ENCODE measurements around the gene COL24A1.

COL24A1 gene
- 0 to 1.4 (median 0.37) reads per million in 4 donors for total RNA-seq

DNA sequence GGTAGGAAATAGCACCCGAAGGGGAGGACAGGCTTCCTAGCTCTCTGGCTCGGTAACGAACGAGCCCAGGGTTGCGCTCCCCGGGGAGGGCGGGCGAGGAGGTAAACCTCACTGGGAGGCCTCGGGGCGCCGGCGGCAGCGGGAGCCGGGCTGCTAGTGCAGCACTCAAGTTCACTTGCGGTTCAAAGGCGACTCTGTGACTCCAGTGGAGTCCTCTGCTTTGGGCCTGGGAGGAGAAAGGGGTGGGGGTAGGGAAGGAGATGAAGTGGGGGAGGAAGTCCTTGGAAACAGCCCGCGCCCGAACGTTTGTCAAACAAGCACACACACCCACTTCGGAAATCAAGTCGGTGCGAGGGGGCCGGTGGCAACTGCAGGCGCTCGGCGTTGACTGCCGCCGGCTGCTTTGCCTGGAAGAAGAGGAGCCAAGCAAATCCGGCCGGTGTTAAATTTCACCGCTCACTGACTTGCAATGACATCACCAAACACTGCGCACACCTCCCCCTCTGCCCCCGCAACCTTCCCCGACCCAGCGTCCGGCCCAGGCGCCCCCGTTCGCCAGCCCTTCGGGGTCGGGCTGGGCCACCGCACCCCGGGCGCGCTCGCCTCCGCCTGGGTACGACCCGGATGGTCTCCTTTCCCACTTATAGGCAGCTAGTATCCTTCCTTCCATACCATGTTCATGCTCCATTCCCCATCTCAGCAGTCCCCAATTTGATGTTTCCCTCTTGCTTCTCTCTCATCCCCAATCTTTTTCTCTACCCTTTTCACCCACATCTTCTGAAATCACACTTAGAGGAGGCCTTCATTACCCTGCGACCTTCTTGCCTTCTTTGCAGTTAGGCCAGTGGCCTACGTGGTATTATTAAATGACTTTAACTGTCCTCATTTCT is at the start of gene COL24A1:
Gene COL24A1, minus strand, starts transcription at position 207 of the 890 bp plus-strand sequence. CDS start 376 bp downstream, outside the sequence.
- DNase-seq: no peak

DNA sequence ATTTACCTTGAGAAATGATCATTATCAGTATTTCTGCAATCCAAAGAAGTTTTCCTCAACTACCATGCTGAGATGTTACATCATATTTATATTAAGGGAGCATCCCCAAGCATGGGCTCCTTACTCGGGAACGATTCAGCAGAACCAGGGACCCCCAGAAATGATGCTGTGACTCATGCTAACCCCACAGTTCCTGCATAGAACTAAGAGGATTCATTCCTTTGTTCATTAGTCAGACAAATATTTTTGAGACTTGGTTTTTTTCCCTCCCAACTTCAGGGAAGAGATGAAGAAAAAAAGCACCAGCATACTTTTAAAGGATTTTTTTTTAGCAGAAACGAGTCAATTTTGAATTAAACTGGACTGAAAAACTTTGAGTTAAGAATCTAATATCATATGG is 49.2 kb upstream of the COL24A1 start:
- no peak for DNase-seq

DNA sequence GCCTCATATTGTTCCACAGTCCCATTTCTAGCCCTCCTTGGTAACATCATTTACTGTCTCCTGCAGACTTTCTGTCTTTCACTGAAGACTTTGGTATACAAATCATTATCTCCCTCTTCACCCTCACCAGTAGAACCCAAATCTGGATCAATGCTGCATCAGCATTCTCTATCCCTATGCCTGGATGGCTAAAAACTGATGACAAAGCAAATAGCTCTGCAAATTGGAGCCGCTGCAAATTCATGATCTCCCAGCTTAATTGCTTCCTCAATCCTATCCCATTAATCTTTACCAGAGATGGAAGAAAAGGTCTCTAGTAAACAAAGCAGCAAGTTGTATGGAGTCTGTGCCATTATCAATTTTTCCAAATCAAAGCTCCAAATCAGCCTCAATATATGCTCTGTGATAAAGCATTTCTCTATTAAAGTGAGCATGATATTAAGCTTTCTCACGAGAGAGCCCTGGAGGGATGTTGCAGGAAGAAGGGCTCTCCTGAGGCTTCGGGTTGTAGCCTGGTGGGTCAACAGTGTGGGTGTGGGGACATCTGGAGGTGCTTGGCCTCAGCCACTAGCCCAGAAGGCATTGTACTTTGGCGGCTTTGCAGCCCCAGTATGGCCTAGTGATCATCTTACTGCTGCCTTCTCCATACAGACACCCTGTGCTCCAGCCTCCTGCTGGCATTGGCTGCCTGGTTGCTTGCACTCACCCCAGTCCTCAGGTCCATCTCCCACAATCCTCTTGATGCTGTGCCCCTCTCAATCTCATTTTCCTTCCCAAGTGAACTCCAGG is 46.2 kb upstream of the COL24A1 start:
- DNase-seq: no peak

DNA sequence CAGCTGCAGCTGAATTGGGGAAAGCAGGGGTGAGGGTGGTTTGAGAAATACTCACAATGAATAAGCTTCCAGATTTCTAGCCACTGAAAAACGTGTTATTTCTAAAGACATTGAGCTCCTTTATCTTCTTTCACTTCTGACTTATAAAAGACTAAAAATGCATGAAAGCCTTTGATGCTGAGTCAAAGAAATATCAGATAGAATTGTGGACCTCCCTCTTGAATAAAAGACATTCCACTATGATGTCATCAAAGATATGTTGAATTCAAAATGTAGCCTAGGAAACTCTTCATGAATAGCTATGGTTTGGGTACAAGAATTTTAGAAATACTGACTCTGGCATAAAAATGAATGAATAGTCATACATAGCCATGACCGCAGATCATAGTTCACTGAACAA is 44.7 kb upstream of the COL24A1 start:
- no peak for DNase-seq

DNA sequence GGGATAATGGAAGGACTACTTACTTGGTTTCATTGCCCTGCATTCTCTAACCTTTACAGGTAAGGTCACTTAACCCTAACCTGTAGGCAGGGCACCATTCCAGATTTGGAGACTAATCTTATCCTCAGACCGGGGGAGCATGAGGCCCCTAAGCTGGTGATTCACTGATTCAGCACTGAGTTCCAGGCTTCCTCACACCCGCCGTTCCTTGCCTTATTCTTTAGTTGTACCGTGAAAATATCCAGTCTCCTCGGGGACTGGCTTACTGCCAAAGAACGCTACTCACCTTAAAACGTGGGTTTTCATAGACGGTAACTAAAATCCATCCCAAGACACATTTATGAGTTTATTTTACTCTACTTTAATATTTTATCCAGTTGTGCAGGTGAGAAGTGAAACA is 44.3 kb upstream of the COL24A1 start:
- no peak for DNase-seq

DNA sequence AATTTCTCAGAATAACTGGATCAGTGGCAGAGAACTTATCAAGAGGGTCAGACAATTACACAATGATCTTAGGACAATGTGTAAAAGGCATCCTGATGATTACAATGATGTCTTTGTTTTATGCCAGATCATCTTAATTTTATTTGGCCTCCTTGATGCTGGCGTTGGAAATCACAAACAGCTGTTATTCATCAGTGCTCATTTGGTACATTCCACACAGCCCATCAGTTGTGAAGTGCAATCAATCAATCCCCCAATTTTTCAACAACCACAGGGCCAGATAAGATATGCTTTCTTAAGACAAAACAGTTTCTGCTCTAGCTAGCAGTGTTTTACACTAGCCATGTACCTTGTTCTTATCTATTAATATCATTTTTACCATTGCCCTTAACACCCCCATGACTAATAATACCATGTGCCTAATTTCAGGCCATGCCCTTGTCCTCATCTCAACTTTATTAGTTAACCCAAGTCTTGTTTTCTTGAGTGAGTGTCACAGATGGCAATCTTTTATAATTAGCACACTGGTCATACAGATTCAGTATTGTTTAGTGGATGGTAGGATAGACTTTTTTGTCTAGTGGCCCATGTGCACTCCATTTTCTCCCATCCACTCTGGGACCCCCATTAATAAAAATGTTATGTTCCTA is 40.8 kb upstream of the COL24A1 start:
- no peak for DNase-seq

DNA sequence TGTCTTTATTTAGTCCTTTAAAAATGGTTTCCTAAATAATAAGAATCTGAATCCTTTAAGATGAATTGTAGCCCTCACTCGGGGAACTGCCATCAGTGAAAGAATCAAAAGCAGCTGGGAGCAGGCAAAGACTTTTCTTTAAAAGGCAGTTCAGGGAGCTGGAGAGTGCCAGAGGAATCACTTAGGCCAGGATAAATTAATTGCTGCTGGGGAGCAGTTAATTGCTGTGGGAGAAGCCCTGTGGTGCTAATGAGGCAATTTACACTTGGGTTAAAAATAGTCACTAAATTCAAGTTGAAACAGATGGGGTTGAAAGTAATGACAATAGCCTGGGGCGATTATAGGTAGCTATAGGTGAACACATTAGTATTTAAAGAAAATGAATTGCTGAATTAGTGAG is 38.7 kb upstream of the COL24A1 start:
- no peak for DNase-seq

DNA sequence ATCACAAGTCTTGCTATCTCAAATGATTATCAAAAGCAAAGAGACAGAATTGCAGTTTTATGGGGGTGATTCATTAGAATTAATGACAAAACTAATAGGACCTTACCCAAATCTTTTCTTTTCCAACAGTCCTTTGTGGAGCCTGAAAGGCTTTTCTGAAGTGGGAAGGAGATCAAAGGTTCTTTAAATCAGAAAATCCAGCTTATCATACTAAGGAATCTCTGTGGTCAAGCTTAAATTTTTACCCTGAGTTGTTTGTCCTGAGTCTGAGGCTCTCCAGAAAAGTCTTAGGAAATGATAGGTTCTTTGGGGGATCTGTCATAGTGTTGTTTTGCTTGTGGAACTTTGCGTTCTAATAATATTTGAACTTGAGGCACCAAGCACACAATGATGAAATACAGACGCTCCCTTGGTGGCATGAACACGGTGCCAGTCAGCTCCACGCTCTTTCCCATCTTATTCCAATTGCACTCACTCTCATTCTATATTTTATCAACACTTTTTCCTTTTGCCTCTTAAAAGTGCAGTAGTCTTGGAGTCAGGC is 38.0 kb upstream of the COL24A1 start:
- DNase-seq: no peak

DNA sequence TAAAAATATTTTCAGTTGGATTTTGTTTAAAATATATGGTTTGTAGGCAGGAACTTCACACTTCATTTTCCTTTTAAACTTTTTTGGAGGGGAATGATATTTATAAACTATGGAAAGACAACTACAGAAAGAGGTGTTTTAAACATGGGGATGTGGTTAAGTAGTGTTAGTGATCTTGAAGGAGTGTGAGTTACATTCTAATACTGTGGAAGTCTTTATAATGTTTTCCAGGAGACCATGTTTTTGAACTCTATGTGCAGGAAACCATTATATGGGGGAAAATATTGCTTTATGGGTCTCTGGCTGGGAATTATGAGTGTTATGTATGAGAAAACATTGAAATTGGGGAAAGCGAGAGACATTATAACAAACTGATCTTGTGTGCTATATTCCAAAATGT is 35.8 kb upstream of the COL24A1 start:
- no peak for DNase-seq

DNA sequence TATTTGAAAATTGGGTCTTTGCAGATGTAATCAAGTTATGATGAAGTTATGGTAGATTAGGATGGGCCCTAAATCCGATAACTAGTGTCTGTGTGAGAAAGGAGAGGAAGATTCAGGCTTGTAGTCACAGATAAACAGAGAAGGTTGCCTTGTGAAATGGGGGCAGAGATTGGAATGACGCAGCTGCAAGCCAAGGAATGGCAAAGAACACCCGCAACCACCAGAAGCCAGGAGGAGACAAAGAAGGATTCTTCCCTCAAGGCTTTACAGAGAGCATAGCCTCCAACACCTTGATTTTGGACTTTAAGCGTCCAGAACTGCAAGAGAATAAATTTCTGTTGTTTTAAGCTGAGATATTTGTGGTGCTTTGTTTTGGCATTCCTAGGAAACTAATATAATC is 35.4 kb upstream of the COL24A1 start:
- no peak for DNase-seq

DNA sequence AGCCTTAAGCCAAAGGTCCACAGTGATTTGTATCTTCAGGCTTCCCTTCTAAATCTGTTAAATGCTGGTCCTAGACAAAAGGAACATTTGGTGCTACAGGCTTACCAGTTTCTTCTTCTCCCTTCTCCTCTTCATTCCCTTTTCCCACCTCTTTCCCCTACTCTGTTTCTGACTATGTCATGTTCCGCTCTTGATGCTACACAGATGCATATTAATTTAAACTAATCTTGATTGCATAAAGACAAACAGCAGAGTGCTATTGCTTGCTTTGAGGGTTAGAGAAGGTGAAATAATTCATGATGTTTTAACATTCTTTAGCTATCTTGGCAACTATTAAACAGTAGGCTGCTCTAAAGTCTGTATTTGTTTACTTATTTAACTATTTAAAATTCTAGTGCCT is 34.3 kb upstream of the COL24A1 start:
- DNase-seq: no peak

DNA sequence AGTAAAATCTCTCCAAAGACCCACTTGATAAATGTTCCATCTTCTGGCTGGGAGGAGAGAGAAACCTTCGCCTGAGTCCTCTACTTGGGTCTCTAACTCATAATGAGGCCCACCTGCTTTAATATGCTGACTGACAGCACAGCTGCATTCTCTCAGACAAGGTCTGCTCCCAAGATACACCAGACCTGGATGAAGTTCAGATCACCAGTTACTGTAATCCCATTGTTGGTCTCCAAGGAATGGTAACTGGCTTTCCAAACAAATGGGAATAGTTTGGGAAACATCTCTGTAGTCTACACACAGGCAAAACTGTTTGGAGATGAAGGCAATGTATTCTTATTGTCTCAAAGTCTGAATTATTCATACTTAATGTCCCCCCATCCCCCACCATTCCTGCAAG is 27.9 kb upstream of the COL24A1 start:
- no peak for DNase-seq

DNA sequence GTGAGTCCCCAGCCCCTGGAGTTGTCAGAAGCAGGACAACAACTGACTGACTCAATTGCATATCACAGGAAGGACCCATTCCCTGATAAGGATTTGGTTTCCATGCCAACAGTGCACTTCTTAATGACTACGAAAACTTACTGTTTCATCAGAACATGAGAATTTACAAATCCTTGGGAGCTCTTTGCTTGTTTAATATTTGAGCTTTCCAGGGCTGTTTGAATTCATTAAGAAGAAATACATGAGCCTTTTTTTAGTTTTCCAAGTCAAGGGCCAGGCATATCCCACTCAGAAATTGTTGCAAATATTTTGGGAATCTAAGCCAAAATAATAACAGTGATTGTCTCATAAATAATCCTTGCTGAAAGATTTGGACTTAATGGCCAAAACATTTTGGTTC is 27.2 kb upstream of the COL24A1 start:
- DNase-seq: no peak

DNA sequence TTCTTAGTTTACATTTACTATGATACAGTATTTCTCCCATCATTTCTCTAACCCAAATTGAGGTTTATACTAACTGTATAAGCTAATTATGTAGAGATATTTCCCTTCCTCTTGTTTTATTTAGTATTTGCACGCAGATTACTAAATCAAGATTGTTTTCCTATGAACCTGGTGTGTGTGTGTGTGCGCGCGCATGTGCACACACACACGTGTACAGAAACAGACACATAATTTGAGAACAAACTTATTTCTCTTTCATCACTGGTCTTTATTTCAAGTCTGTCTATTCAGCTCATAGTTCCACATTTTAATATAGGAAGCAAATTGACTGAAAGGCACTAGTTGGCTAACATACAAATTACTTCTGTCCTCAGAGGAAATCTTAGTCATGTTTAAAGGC is 19.7 kb upstream of the COL24A1 start:
- no peak for DNase-seq

DNA sequence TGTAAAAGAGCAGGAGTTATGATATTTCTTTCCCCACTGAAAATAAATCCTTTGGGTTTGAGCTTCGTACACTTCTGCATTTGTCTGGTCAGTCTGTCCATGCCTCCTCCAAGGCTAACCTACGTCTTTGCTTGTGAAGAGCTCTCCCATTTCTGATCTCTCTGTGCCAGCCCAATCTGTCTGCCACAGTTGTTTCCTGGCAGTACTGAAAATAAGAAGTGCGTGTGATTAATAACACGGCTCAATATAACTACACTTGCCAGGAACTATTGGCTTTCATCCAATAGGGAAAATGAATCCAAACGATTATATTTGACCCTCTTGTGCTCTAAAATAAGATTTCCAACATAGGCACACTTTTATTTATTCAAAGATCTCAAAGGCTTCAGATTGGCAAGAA is 19.2 kb upstream of the COL24A1 start:
- DNase-seq: no peak

DNA sequence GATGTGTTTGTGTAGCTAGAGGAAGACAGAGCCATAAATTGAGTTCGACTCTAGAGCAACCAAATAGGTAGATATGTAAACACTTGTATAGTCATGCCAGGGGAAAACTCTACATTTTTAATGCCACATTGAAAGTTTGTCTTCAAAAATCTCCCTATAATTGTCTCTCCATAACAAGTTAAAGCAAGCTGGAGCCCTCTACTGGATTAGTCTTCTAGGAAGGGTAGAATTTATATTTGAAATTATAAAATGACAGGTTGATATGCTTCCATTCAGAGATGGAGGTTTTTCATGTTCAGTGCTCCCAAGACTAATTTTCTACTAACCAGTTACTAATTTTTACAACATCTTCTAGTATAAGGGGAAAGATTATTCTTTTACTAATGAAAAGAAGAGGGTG is 13.1 kb upstream of the COL24A1 start:
- no peak for DNase-seq

DNA sequence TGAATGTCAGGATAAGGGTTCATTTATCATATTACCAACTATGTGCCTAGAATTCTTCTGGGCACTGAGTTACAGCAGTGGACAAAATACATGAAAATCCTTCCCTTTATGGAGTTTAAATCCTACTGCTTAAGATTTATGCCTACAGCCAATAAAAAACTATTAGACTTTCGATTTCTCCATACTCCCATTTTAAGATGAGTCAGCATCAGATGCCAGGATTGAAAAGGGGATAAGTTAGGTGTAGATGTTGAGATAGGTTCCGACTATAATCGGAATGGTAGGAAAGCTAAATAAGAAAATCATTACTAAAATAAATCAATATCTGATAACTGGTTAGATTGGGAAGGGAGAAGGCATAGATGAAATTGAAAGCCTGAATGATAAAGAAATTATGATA is 3.2 kb upstream of the COL24A1 start:
- DNase-seq: no peak

DNA sequence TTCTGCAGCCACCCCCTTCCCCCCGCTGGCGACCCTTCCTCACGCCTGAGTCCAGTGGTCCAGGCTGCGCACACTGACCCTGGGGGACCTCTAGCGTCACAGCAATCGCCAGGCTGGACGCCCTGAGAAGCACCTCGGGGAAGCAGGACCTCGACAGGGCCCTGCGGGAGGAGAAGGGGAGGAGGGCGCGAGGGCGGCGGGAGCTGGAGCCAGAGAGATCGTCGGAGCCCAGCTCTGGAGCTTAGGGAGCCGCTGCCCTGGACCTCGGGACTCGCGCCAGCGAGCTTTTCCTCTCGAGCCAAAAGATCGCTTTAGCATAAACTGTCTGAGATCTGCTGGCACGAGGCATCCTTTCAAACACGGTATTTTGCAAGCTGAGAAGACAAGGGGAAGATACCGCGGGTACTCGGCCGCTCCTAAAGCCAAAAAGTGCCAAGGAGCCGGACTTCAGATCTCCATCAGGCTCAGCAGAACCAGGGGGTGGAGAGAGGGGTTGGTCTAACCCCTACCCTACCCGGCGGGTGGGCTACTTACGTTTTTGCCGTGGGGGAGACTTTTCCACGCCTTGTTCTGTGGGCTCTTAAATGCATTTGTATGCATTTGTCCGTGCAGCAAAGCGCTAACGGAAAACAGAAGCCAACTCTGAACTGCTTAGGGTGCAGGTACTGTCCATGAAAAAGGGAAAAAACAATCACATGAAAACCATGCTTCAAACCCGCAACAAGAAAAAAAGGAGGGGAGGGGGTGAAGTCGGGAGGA is 586 bp downstream of the COL24A1 start:
- DNase-seq: no peak

DNA sequence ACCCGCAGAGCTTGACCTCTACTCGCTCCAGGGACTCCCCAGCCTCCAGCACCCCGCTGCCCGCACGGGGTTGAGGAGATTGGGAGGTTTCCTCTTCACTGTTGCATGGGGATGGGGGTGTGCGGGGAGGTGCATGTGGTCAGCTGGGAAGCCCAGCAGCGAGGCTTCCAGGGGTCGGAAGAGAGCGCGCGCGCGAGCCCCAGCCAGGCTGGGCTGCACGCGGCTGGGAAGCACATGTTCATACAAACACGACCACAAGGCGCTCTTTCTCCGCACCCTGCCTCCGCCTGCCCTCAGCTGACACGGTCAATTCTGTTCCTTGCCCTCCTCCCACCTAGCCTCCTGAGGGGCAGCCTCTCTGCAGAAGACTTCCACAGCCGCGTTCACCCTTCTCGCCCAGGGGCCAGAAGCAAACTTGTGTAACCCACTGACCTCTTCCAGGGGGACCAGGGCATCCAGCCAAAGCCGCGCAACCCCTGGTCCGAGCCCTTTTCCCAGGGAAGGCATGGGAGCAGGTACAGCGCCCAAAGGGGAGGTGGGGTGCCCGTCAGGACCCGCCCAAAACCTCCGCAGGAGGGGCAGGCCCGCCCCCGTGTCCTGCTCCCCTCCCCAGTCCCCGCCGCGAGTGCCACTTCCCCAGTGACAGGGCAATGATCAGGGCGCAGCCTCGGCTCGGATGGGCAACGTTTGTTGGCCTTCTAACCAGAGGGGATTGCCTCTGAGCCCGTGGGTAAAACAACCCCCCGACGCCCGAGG is 1.3 kb downstream of the COL24A1 start:
- no peak for DNase-seq

DNA sequence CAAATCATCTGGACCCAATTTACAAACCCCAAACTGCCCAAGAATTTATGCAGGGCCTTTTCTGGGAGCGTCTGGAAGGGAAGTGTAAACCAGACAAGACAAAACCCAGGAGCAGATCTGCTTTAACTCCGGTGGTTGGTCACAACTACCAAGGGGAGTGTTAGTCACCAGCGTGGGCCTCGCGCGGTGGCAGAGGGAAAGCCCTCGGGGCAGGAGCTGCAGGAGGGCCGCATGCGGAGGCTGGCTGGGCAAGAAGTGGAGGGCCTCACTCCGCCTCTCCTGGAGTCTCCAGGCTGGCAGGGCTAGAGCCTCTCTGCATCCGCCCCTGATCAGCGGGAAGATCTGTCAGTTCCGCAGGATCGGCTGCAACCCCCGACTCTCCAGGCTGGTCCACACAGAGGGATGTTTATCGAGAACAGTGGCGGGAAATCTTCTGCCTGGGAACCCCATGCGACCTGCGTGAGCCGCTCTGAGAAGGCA is 2.0 kb downstream of the COL24A1 start:
- no peak for DNase-seq

DNA sequence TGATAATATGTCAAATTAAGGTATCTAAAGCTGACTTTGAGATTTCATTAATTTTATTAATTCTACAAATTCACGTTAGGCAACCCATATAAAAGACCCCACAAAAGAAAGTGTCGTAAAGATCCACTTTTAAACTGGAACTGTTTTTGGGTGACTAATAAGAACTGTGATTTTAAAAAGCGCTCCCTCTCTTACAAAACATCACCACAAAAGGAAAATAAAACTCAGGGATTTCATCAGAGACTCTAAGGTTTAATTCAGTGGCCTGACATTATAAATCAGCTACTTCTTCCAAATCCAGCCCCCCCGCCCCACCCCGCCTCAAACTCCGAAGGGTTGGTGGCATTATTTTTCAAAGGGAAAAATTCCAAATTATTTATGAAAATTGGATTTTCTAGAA is 2.7 kb downstream of the COL24A1 start:
- no peak for DNase-seq

DNA sequence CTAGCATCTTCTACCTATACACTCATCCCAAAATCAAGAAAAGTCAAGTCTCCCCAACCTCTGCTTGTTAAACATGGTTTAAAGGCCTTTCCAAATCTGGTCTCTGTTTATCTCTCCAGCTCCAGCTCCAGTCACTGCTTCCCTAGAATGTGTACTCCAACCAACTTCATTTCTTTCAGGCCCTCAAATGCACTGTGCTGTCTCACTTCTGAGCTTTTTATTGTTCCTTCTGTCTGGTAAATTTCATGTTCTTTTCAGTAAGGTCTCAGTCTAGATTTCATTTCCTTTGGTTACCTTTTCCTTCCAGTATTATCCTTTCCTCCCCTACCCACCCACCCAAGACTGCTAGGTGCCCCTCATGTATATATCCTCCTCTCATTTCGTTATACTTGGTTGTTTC is 3.7 kb downstream of the COL24A1 start:
- no peak for DNase-seq

All from T-helper 1 cell (primary cell).